Measurements from ENCODE around the gene KRT79.

DNA sequence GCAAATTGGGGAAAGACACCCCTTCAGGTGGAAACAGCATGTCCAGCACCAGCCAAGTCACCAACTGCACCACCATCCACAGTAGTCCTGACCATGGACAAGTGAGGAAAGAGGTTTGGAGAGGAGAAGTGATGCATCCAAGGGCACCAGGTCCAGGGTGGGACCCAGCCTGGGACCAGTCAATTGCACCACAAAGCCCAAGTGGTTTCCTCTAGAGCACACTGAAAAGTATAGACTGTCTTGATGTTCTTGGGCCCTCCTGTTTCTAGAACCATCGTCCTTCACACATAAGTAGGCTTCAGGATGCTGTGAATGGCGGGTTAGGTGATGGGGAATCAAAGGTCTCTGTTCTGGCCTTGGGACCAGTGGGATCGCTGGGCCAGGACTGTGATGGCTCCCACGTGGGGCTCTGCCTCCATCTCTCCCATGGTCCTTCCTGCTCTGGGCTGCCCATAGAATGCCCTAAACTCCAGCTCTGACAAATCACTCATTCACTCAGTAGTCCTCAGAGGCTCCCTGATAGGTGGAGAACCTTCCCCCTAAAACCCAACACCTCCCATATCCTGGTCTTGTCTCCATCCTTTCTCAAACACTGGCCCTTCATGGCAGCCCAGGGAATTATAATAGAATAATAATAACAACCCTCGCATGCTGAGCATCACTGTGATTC is 9.2 kb downstream of the KRT79 start:
- TF ChIP-seq, protein P1, sequence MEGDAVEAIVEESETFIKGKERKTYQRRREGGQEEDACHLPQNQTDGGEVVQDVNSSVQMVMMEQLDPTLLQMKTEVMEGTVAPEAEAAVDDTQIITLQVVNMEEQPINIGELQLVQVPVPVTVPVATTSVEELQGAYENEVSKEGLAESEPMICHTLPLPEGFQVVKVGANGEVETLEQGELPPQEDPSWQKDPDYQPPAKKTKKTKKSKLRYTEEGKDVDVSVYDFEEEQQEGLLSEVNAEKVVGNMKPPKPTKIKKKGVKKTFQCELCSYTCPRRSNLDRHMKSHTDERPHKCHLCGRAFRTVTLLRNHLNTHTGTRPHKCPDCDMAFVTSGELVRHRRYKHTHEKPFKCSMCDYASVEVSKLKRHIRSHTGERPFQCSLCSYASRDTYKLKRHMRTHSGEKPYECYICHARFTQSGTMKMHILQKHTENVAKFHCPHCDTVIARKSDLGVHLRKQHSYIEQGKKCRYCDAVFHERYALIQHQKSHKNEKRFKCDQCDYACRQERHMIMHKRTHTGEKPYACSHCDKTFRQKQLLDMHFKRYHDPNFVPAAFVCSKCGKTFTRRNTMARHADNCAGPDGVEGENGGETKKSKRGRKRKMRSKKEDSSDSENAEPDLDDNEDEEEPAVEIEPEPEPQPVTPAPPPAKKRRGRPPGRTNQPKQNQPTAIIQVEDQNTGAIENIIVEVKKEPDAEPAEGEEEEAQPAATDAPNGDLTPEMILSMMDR (IDR thresholded peaks at IDR 0.05): no peak
- TF ChIP-seq POLR2A (IDR thresholded peaks at IDR 0.05): no peak
- TF ChIP-seq POLR2AphosphoS5 (IDR thresholded peaks at IDR 0.05; ENCODE audit: insufficient read depth in 1 of 2, low read depth in 1 of 2): no peak

Measured in vagina (tissue), 2 donors.